Measurements from ENCODE around the gene FZD1. TPM values are rescaled to one million over a fixed set of nuclear protein-coding genes. Genes with fewer than 3 reads are reported as not detected.

The FZD1 gene
- total RNA-seq, 1 donor from 2014 or later = 0.84 TPM

DNA sequence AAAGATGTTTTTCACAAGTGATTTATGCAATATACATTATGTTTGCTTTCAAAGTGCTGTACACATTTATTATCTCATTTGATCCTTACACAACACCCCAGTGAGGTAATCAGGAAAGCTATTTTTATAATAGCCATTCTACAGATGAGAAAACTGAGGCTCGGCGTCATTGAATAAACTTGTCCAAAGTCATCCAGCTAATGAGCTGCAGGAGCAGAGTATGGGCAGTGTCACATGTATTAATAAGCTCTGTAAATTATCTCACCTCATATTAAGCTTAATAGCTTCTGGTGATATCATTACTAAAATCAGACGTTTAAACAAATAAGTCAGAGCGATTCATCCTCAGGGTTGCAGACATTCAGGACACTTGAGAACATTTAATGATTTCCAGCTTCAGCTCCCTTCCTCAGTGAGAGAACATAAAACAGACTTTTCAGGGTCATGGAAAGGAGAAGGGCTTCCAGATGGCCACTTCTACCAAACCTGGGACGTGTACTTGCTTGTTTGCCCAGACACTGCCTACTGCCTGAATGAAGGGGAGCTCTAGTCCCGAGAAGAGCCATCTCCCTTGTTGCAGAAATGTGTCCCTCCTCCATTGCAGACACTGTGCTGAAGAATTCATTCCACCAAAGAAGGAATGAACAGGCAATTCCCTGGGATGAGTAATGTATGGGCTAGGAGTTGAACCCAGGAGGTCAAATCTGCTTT is 20.5 kb upstream of the FZD1 start:
- H3K9me3 Mint-ChIP-seq = no peaks in the 10 kb centered on the region
- no peak overlapping the region for H3K27ac Mint-ChIP-seq
- intact Hi-C loops (cut with micrococcal nuclease) = no loop called here
- no peak for DNase-seq (ENCODE audit: low spot score)
- no peaks in the 10 kb centered on the region for H3K4me1 Mint-ChIP-seq (ENCODE audit: low read depth)
- no peaks in the 10 kb centered on the region for H3K36me3 Mint-ChIP-seq (ENCODE audit: low read depth)
- peaks cover 2% of the 10 kb centered on the region for H3K27me3 Mint-ChIP-seq (ENCODE audit: low read depth)
- H3K4me3 Mint-ChIP-seq (ENCODE audit: low read depth) = no peak overlapping the region

- DNase-seq (ENCODE audit: low spot score) = no peak
- H3K27ac Mint-ChIP-seq = no peak overlapping the region
- H3K27me3 Mint-ChIP-seq (ENCODE audit: low read depth) = peaks cover 2% of the 10 kb centered on the region
- no peaks in the 10 kb centered on the region for H3K36me3 Mint-ChIP-seq (ENCODE audit: low read depth)
- no peak overlapping the region for H3K4me3 Mint-ChIP-seq (ENCODE audit: low read depth)
- no peaks in the 10 kb centered on the region for H3K9me3 Mint-ChIP-seq
- intact Hi-C loops (cut with micrococcal nuclease) = no loop called here
- no peaks in the 10 kb centered on the region for H3K4me1 Mint-ChIP-seq (ENCODE audit: low read depth)
Observed at GRCh38 chr7:91247500-91247899, 16.7 kb upstream of the FZD1 start.

- no peak overlapping the region for H3K4me3 Mint-ChIP-seq (ENCODE audit: low read depth)
- no peaks in the 10 kb centered on the region for H3K36me3 Mint-ChIP-seq (ENCODE audit: low read depth)
- no peak overlapping the region for H3K27ac Mint-ChIP-seq
- H3K27me3 Mint-ChIP-seq (ENCODE audit: low read depth) = peaks cover 2% of the 10 kb centered on the region
- H3K9me3 Mint-ChIP-seq = no peaks in the 10 kb centered on the region
- no peaks in the 10 kb centered on the region for H3K4me1 Mint-ChIP-seq (ENCODE audit: low read depth)
- intact Hi-C loops (cut with micrococcal nuclease) = no loop called here
- no peak for DNase-seq (ENCODE audit: low spot score)
Observed at GRCh38 chr7:91248996-91249395, 15.2 kb upstream of the FZD1 start.

GRCh38 chr7:91249506-91250233 is 14.6 kb upstream of the FZD1 start:
- H3K36me3 Mint-ChIP-seq (ENCODE audit: low read depth) = no peaks in the 10 kb centered on the region
- DNase-seq (ENCODE audit: low spot score) = no peak
- no peaks in the 10 kb centered on the region for H3K27me3 Mint-ChIP-seq (ENCODE audit: low read depth)
- no peak overlapping the region for H3K27ac Mint-ChIP-seq
- H3K9me3 Mint-ChIP-seq = no peaks in the 10 kb centered on the region
- no peak overlapping the region for H3K4me3 Mint-ChIP-seq (ENCODE audit: low read depth)
- H3K4me1 Mint-ChIP-seq (ENCODE audit: low read depth) = no peaks in the 10 kb centered on the region
- intact Hi-C loops (cut with micrococcal nuclease) = no loop called here

DNA sequence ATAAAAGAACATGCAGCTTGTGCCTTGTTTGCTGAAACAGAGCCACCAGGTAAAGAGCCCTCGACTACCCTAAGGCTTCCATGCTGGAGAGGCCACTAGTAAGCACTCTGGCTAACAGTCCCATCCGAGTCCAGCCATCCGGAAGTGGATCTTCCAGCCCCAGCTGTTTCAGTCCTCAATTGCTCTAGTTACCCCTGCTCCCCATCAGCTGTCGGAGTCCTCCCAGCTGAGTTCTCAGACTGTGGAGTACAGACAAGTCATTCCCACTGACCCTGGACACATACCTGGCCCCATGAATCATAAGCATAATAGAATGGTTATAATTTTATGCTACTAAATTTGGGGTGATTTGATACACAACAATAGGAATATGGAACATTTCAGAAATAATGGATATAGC is 13.5 kb upstream of the FZD1 start:
- Mint-ChIP-seq H3K9me3 (peaks cover 6% of the 10 kb centered on the region), H3K27ac (no peak overlapping the region), H3K27me3 (ENCODE audit: low read depth) (peaks cover 3% of the 10 kb centered on the region), H3K36me3 (ENCODE audit: low read depth) (no peaks in the 10 kb centered on the region), H3K4me3 (ENCODE audit: low read depth) (no peak overlapping the region), H3K4me1 (ENCODE audit: low read depth) (no peaks in the 10 kb centered on the region)
- no peak for DNase-seq (ENCODE audit: low spot score)
- intact Hi-C loops (cut with micrococcal nuclease) = no loop called here

- H3K9me3 Mint-ChIP-seq = peaks cover 13% of the 10 kb centered on the region
- H3K4me1 Mint-ChIP-seq (ENCODE audit: low read depth) = no peaks in the 10 kb centered on the region
- H3K27ac Mint-ChIP-seq = no peak overlapping the region
- DNase-seq (ENCODE audit: low spot score) = no peak
- H3K4me3 Mint-ChIP-seq (ENCODE audit: low read depth) = no peak overlapping the region
- intact Hi-C loops (cut with micrococcal nuclease) = no loop called here
- H3K36me3 Mint-ChIP-seq (ENCODE audit: low read depth) = no peaks in the 10 kb centered on the region
- peaks cover 3% of the 10 kb centered on the region for H3K27me3 Mint-ChIP-seq (ENCODE audit: low read depth)
Observed at GRCh38 chr7:91251877-91252276, 12.4 kb upstream of the FZD1 start.

DNA sequence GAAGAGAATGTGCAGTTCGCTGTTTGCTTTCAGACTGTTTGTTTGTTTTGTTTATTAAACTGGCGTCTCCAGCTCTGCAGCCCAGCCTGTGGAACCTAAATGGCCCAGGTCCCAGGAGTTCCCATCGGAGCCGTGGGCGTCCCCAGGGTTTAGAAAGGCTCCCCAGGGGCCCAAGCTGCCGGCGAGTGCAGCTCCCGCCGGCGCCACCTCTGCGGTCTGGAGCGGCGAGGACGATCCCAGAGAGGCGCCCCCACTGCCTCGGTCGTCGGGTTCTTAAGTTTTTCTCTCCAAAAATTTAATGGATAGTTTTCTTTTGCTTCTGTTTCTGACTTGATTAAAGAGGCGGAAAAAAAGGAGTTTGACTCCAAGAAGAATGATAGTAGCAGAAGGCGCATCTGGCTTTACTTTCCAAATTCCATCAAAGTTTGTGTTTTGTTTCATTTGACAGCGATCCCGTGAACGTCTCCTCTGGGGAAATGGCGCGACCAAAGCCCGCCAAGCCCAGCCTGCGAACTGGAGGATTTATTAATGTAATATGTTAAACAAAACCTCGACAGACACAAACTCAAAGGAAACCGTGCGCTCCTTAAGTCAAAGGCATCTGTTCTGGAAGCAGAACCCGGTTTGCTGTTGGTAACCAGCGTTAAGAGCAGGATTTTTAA is 718 bp upstream of the FZD1 start:
- peaks cover 7% of the 10 kb centered on the region for H3K4me1 Mint-ChIP-seq (ENCODE audit: low read depth)
- intact Hi-C loops (cut with micrococcal nuclease) = loop anchor here (10.0 kb wide), 1 partner anchor 179 kb away; no protein-coding TSS in a partner anchor
- no peak overlapping the region for H3K27ac Mint-ChIP-seq
- no peaks in the 10 kb centered on the region for H3K36me3 Mint-ChIP-seq (ENCODE audit: low read depth)
- no peaks in the 10 kb centered on the region for H3K9me3 Mint-ChIP-seq
- no peak for DNase-seq (ENCODE audit: low spot score)
- H3K27me3 Mint-ChIP-seq (ENCODE audit: low read depth) = peaks cover 49% of the 10 kb centered on the region
- peak overlapping the region; percentile 89 for H3K4me3 Mint-ChIP-seq (ENCODE audit: low read depth)

GRCh38 chr7:91264924-91265681 is 870 bp downstream of the FZD1 start:
- intact Hi-C loops (cut with micrococcal nuclease) = loop anchor here (10.0 kb wide), 1 partner anchor 180 kb away; no protein-coding TSS in a partner anchor
- H3K4me3 Mint-ChIP-seq (ENCODE audit: low read depth) = peak overlapping the region; percentile 83
- H3K9me3 Mint-ChIP-seq = no peaks in the 10 kb centered on the region
- peaks cover 52% of the 10 kb centered on the region for H3K27me3 Mint-ChIP-seq (ENCODE audit: low read depth)
- H3K36me3 Mint-ChIP-seq (ENCODE audit: low read depth) = no peaks in the 10 kb centered on the region
- peak; percentile 11 for DNase-seq (ENCODE audit: low spot score)
- H3K4me1 Mint-ChIP-seq (ENCODE audit: low read depth) = peaks cover 7% of the 10 kb centered on the region
- no peak overlapping the region for H3K27ac Mint-ChIP-seq

DNA sequence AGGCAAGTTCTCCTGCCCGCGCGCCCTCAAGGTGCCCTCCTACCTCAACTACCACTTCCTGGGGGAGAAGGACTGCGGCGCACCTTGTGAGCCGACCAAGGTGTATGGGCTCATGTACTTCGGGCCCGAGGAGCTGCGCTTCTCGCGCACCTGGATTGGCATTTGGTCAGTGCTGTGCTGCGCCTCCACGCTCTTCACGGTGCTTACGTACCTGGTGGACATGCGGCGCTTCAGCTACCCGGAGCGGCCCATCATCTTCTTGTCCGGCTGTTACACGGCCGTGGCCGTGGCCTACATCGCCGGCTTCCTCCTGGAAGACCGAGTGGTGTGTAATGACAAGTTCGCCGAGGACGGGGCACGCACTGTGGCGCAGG is 1.4 kb downstream of the FZD1 start:
- Mint-ChIP-seq H3K4me3 (ENCODE audit: low read depth) (peak overlapping the region; percentile 83), H3K36me3 (ENCODE audit: low read depth) (no peaks in the 10 kb centered on the region), H3K27ac (no peak overlapping the region), H3K27me3 (ENCODE audit: low read depth) (peaks cover 50% of the 10 kb centered on the region), H3K9me3 (no peaks in the 10 kb centered on the region), H3K4me1 (ENCODE audit: low read depth) (peaks cover 7% of the 10 kb centered on the region)
- DNase-seq (ENCODE audit: low spot score) = no peak
- intact Hi-C loops (cut with micrococcal nuclease) = loop anchor here (10.0 kb wide), 1 partner anchor 181 kb away; no protein-coding TSS in a partner anchor

- no peaks in the 10 kb centered on the region for H3K9me3 Mint-ChIP-seq
- H3K27me3 Mint-ChIP-seq (ENCODE audit: low read depth) = peaks cover 46% of the 10 kb centered on the region
- no peaks in the 10 kb centered on the region for H3K36me3 Mint-ChIP-seq (ENCODE audit: low read depth)
- no peak overlapping the region for H3K27ac Mint-ChIP-seq
- peak overlapping the region; percentile 52 for H3K4me3 Mint-ChIP-seq (ENCODE audit: low read depth)
- intact Hi-C loops (cut with micrococcal nuclease) = loop anchor here (10.0 kb wide), 1 partner anchor 181 kb away; no protein-coding TSS in a partner anchor
- peaks cover 7% of the 10 kb centered on the region for H3K4me1 Mint-ChIP-seq (ENCODE audit: low read depth)
- no peak for DNase-seq (ENCODE audit: low spot score)
Observed at GRCh38 chr7:91266067-91266688, 1.9 kb downstream of the FZD1 start.

GRCh38 chr7:91266689-91267090 is 2.5 kb downstream of the FZD1 start:
- Mint-ChIP-seq H3K4me1 (ENCODE audit: low read depth) (peaks cover 7% of the 10 kb centered on the region), H3K9me3 (no peaks in the 10 kb centered on the region), H3K27me3 (ENCODE audit: low read depth) (peaks cover 43% of the 10 kb centered on the region), H3K36me3 (ENCODE audit: low read depth) (no peaks in the 10 kb centered on the region), H3K4me3 (ENCODE audit: low read depth) (peak overlapping the region; percentile 52), H3K27ac (no peak overlapping the region)
- intact Hi-C loops (cut with micrococcal nuclease) = loop anchor here (10.0 kb wide), 1 partner anchor 182 kb away; no protein-coding TSS in a partner anchor
- DNase-seq (ENCODE audit: low spot score) = no peak
